CMK (cell line): ENCODE results near the gene KIF16B.

Source experiments
- DNase-seq: peaks from one replicate; pipeline ENCODE4 v3.0.0-alpha.2; 2010; ENCODE audit warnings: low read depth

KIF16B gene

GRCh38 chr20:16350465-16350864, 222.8 kb downstream of the KIF16B start:
- no peak for DNase-seq

GRCh38 chr20:16349523-16350260, 223.6 kb downstream of the KIF16B start:
- no peak for DNase-seq

GRCh38 chr20:16346956-16347355, 226.3 kb downstream of the KIF16B start:
- DNase-seq = no peak

- no peak for DNase-seq
Measured at GRCh38 chr20:16337707-16338106, 235.5 kb downstream of the KIF16B start.

- no peak for DNase-seq
Measured at GRCh38 chr20:16327606-16328005, 245.6 kb downstream of the KIF16B start.

GRCh38 chr20:16321291-16321690, 252.0 kb downstream of the KIF16B start:
- DNase-seq = no peak

- DNase-seq = no peak
Measured at GRCh38 chr20:16317445-16318362, 255.5 kb downstream of the KIF16B start.

- no peak for DNase-seq
Measured at GRCh38 chr20:16316513-16316912, 256.7 kb downstream of the KIF16B start.

GRCh38 chr20:16314748-16315159, 258.5 kb downstream of the KIF16B start:
- no peak for DNase-seq

GRCh38 chr20:16314320-16314719, 258.9 kb downstream of the KIF16B start:
- DNase-seq = no peak

- no peak for DNase-seq
Measured at GRCh38 chr20:16313917-16314316, 259.3 kb downstream of the KIF16B start.

- no peak for DNase-seq
Measured at GRCh38 chr20:16312998-16313397, 260.2 kb downstream of the KIF16B start.

- DNase-seq = no peak
Measured at GRCh38 chr20:16311756-16312155, 261.5 kb downstream of the KIF16B start.

GRCh38 chr20:16308754-16309153, 264.5 kb downstream of the KIF16B start:
- DNase-seq = no peak

GRCh38 chr20:16302818-16303217, 270.4 kb downstream of the KIF16B start:
- DNase-seq = no peak

GRCh38 chr20:16301986-16302385, 271.3 kb downstream of the KIF16B start:
- no peak for DNase-seq

- DNase-seq = no peak
Measured at GRCh38 chr20:16299897-16300296, 273.4 kb downstream of the KIF16B start.

GRCh38 chr20:16296931-16297330, 276.3 kb downstream of the KIF16B start:
- no peak for DNase-seq

GRCh38 chr20:16295534-16295933, 277.7 kb downstream of the KIF16B start:
- DNase-seq = no peak

- DNase-seq = no peak
Measured at GRCh38 chr20:16293590-16293989, 279.7 kb downstream of the KIF16B start.

GRCh38 chr20:16292226-16292880, 280.9 kb downstream of the KIF16B start:
- no peak for DNase-seq

GRCh38 chr20:16290358-16290757, 282.9 kb downstream of the KIF16B start:
- no peak for DNase-seq

- no peak for DNase-seq
Measured at GRCh38 chr20:16287776-16288175, 285.5 kb downstream of the KIF16B start.
